Measurements from ENCODE around the gene ARHGAP44.

DNA sequence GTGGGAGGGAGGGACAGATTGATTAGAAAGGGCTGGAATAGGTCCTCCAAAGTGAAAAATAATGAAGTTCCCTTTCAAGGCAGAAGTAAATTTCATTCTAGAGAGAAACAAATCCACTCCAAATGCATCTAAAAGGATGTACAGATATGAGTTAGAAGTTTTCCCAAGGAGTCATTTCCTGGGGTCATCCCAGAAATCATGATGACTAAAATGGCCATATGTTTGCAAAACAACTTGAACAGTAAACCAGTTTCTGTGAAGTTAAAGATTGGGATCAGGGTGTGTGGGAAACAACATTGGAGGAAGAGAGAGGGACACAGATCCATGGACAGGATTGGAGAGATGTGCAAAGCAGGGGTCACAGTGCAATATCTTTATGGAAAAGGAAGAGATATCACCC, 32.5 kb upstream of the ARHGAP44 start:
- TF ChIP-seq, protein P1, sequence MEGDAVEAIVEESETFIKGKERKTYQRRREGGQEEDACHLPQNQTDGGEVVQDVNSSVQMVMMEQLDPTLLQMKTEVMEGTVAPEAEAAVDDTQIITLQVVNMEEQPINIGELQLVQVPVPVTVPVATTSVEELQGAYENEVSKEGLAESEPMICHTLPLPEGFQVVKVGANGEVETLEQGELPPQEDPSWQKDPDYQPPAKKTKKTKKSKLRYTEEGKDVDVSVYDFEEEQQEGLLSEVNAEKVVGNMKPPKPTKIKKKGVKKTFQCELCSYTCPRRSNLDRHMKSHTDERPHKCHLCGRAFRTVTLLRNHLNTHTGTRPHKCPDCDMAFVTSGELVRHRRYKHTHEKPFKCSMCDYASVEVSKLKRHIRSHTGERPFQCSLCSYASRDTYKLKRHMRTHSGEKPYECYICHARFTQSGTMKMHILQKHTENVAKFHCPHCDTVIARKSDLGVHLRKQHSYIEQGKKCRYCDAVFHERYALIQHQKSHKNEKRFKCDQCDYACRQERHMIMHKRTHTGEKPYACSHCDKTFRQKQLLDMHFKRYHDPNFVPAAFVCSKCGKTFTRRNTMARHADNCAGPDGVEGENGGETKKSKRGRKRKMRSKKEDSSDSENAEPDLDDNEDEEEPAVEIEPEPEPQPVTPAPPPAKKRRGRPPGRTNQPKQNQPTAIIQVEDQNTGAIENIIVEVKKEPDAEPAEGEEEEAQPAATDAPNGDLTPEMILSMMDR (IDR thresholded peaks at IDR 0.05; ENCODE audit: insufficient read depth, low read length), result no peak
- no peak for TF ChIP-seq POLR2AphosphoS5 (IDR thresholded peaks at IDR 0.05; ENCODE audit: low read depth)
- TF ChIP-seq GABPA (IDR thresholded peaks at IDR 0.05; ENCODE audit: low read depth), result no peak
- TF ChIP-seq, protein P2, sequence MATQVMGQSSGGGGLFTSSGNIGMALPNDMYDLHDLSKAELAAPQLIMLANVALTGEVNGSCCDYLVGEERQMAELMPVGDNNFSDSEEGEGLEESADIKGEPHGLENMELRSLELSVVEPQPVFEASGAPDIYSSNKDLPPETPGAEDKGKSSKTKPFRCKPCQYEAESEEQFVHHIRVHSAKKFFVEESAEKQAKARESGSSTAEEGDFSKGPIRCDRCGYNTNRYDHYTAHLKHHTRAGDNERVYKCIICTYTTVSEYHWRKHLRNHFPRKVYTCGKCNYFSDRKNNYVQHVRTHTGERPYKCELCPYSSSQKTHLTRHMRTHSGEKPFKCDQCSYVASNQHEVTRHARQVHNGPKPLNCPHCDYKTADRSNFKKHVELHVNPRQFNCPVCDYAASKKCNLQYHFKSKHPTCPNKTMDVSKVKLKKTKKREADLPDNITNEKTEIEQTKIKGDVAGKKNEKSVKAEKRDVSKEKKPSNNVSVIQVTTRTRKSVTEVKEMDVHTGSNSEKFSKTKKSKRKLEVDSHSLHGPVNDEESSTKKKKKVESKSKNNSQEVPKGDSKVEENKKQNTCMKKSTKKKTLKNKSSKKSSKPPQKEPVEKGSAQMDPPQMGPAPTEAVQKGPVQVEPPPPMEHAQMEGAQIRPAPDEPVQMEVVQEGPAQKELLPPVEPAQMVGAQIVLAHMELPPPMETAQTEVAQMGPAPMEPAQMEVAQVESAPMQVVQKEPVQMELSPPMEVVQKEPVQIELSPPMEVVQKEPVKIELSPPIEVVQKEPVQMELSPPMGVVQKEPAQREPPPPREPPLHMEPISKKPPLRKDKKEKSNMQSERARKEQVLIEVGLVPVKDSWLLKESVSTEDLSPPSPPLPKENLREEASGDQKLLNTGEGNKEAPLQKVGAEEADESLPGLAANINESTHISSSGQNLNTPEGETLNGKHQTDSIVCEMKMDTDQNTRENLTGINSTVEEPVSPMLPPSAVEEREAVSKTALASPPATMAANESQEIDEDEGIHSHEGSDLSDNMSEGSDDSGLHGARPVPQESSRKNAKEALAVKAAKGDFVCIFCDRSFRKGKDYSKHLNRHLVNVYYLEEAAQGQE (IDR thresholded peaks at IDR 0.05; ENCODE audit: insufficient replicate concordance, low read depth), result no peak
